CD14-positive monocyte (primary cell): Measurements from ENCODE around the gene STIP1. TPM values are rescaled to one million over a fixed set of nuclear protein-coding genes. Genes with fewer than 3 reads are reported as not detected.
"Not testable (repeated sequence)": the region's sequence is repeated elsewhere in the genome, so short reads cannot be mapped to it uniquely, and the experiment has no call there.

Experiments used
- DNase-seq, 3 donors: peaks; one replicate each; pipeline ENCODE4 v3.0.0-alpha.2; 2011 to 2022
- H2AFZ ChIP-seq: 2 replicates; pipeline ENCODE4 v1.6.0; 2012; ENCODE audit warnings: mild to moderate bottlenecking, low read depth, low read length, inconsistent platforms; ENCODE audit not compliant: insufficient read depth, poor library complexity, severe bottlenecking
- H3K27ac ChIP-seq, 2 donors: 1 replicate in 1 of 2; 2 replicates in 1 of 2; pipeline ENCODE4 v1.5.1; 2012 to 2013; ENCODE audit warnings: low read length in 2 of 2, control low read depth in 1 of 2, inconsistent platforms in 1 of 2, low read depth in 1 of 2, mild to moderate bottlenecking in 1 of 2
- H3K27me3 ChIP-seq, 2 donors: one replicate each; pipeline versions ENCODE4 v1.6.0 to v1.6.1; 2011 to 2013; ENCODE audit warnings: low read length in 2 of 2; ENCODE audit not compliant: control insufficient read depth in 2 of 2, insufficient read depth in 2 of 2
- H3K36me3 ChIP-seq, 2 donors: replicated peaks in 1 of 2; 1 replicate in 1 of 2; 2 replicates in 1 of 2; pipeline versions ENCODE4 v1.5.1 to v1.6.1; 2012 to 2013; ENCODE audit warnings: low read length in 2 of 2, control low read depth in 1 of 2, inconsistent platforms in 1 of 2, mild to moderate bottlenecking in 1 of 2; ENCODE audit not compliant: insufficient read depth in 2 of 2, control insufficient read depth in 1 of 2
- H3K4me1 ChIP-seq, 2 donors: 1 replicate in 1 of 2; 2 replicates in 1 of 2; pipeline versions ENCODE4 v1.5.1 to v1.6.1; 2012 to 2013; ENCODE audit warnings: low read length in 2 of 2, control low read depth in 1 of 2, inconsistent platforms in 1 of 2, mild to moderate bottlenecking in 1 of 2, moderate library complexity in 1 of 2; ENCODE audit not compliant: insufficient read depth in 2 of 2, control insufficient read depth in 1 of 2
- H3K4me2 ChIP-seq: replicated peaks from 2 replicates; pipeline ENCODE3; 2012; ENCODE audit warnings: low read length, moderate library complexity, mild to moderate bottlenecking; ENCODE audit not compliant: poor library complexity, severe bottlenecking; ENCODE audit errors: extremely low read depth
- H3K4me3 ChIP-seq, 3 experiments: fragments of 200-600 bp in 1 of 3; sonication (generic) in 1 of 3; replicated peaks in 1 of 3; 1 replicate in 2 of 3; 2 replicates in 1 of 3; pipeline ENCODE4 v1.5.1; 2011 to 2013; ENCODE audit warnings: low read length in 3 of 3, mild to moderate bottlenecking in 3 of 3, control low read depth in 2 of 3, low read depth in 2 of 3, inconsistent platforms in 1 of 3, moderate library complexity in 1 of 3
- H3K79me2 ChIP-seq: 2 replicates; pipeline ENCODE4 v1.6.0; 2012; ENCODE audit warnings: mild to moderate bottlenecking, control low read depth, inconsistent platforms, low read length, moderate library complexity; ENCODE audit not compliant: insufficient read depth
- H3K9ac ChIP-seq: 2 replicates; pipeline ENCODE4 v1.6.0; 2017; ENCODE audit warnings: low read length, mild to moderate bottlenecking; ENCODE audit not compliant: insufficient read depth, poor library complexity, severe bottlenecking
- H3K9me3 ChIP-seq, 2 donors: replicated peaks in 1 of 2; 1 replicate in 1 of 2; 2 replicates in 1 of 2; pipeline versions ENCODE4 v1.5.1 to v1.6.1; 2012 to 2013; ENCODE audit warnings: low read length in 2 of 2, control low read depth in 1 of 2; ENCODE audit not compliant: control insufficient read depth in 1 of 2, insufficient read depth in 1 of 2
- H4K20me1 ChIP-seq: 2 replicates; pipeline ENCODE4 v1.6.0; 2012; ENCODE audit warnings: mild to moderate bottlenecking, low read length, control low read depth, moderate library complexity; ENCODE audit not compliant: insufficient read depth
- H3K27ac Mint-ChIP-seq, 7 donors: one replicate each; pipeline ENCODE4 v1.8.0; 2020; ENCODE audit warnings: mild to moderate bottlenecking in 7 of 7, mixed read lengths in 7 of 7, moderate library complexity in 6 of 7, inconsistent platforms in 2 of 7
- H3K27me3 Mint-ChIP-seq, 3 donors: one replicate each; pipeline ENCODE4 v1.8.0; 2021 to 2022; ENCODE audit warnings: low read depth in 3 of 3, mild to moderate bottlenecking in 3 of 3, mixed read lengths in 3 of 3, moderate library complexity in 3 of 3, inconsistent platforms in 1 of 3
- H3K36me3 Mint-ChIP-seq, 2 donors: one replicate each; pipeline ENCODE4 v1.8.0; 2020; ENCODE audit warnings: mixed read lengths in 2 of 2, inconsistent platforms in 1 of 2, mild to moderate bottlenecking in 1 of 2
- H3K4me1 Mint-ChIP-seq: one replicate; pipeline ENCODE4 v1.8.0; 2020; ENCODE audit warnings: mild to moderate bottlenecking, mixed read lengths
- H3K4me3 Mint-ChIP-seq, 2 donors: one replicate each; pipeline ENCODE4 v1.8.0; 2020; ENCODE audit warnings: mild to moderate bottlenecking in 2 of 2, mixed read lengths in 2 of 2, moderate library complexity in 1 of 2
- H3K9me3 Mint-ChIP-seq, 7 donors: one replicate each; pipeline ENCODE4 v1.8.0; 2020 to 2022; ENCODE audit warnings: mixed read lengths in 7 of 7, mild to moderate bottlenecking in 6 of 7, moderate library complexity in 6 of 7, inconsistent platforms in 2 of 7
- WGBS: methylation state at CpG from one replicate; pipeline ENCODE4 v1.1.5; 2013; ENCODE audit warnings: missing lambda C conversion rate; ENCODE audit not compliant: insufficient coverage; 5-methylcytosine and 5-hydroxymethylcytosine counted together
- intact Hi-C, 2 donors: fragments of 100-400 bp; cut with micrococcal nuclease; formaldehyde crosslinking; loops; one replicate each; pipeline versions ENCODE4 v1.15.0 to v1.15.1; 2023
- polyA plus RNA-seq, 3 donors: library from polyadenylated mRNA; depleted of rRNA in 1 of 3; unstranded in 2 of 3; stranded (reverse) in 1 of 3; fragments of 300-500 nt in 2 of 3; fragments of >200 nt in 1 of 3; fragmentation: Illumina TruSeq in 2 of 3; gene quantifications; 1 replicate in 2 of 3; 2 replicates in 1 of 3; pipeline ENCODE4 v1.2.3, GENCODE V29; 2012 to 2021
- TF ChIP-seq, protein P1 (sequence below): fragments of 200-600 bp; IDR thresholded peaks from one replicate; pipeline ENCODE4 v1.8.0; 2022; ENCODE audit warnings: antibody characterized with exemption, mild to moderate bottlenecking

STIP1 gene
- polyA plus RNA-seq, 3 donors, result 44.5 to 52.0 (median 51.1) TPM

DNA sequence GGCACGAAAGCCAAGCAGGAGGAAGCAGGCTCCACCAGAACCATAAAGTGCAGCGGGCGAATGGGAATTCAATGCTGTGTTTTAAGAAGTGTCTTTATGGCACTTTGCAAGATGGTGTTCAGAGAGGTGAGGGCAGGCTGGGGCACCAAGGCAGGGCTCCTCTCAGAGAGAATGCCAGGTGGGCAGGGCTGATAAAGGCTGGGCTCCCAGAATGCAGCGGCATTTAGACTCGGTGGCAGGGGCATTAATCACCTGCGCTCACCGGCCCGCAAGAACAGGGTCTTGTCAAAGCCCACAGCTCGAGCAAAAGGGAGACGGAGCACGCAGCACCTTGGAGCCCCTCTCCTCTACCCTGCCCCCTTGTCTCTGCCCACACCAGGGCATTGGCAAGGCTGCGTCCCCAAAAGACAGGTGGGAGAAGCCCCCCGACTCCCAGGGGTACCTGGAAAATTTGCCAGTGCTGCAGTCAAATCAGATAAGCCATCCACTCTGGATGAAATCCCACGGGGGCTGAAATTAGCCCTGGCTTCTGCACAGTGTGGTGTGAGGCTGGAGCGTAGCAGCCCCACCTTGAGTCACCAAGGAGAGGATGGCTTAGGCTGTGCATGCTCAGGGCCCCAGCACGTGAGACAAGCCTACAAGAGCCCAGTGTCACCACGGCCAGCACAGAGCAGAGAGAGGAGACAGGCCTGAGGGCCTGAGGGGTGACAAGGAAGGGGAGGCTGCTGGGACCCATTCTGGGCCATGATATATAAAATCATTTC lies 28.2 kb upstream of the STIP1 start:
- no peaks in the 10 kb centered on the region for H3K36me3 ChIP-seq
- H3K4me3 ChIP-seq, result no peak overlapping the region
- H3K27ac Mint-ChIP-seq, result no peak overlapping the region
- H3K9me3 ChIP-seq, result no peaks in the 10 kb centered on the region
- H3K4me1 ChIP-seq, result peaks cover 0 to 4% of the 10 kb centered on the region in 2 donors
- peaks cover 0 to 2% (median 0%) of the 10 kb centered on the region in 7 donors for H3K9me3 Mint-ChIP-seq
- no peak overlapping the region for H3K27ac ChIP-seq
- no peak overlapping the region for H3K4me3 Mint-ChIP-seq
- no peaks in the 10 kb centered on the region for H4K20me1 ChIP-seq
- no peaks in the 10 kb centered on the region for H3K79me2 ChIP-seq
- intact Hi-C loops, result no loop called here
- peaks cover 2% of the 10 kb centered on the region for H3K4me1 Mint-ChIP-seq
- peaks cover 1 to 11% (median 7%) of the 10 kb centered on the region in 3 donors for H3K27me3 Mint-ChIP-seq
- H3K36me3 Mint-ChIP-seq, result peaks cover 0 to 2% of the 10 kb centered on the region in 2 donors
- no peak overlapping the region for H2AFZ ChIP-seq
- H3K4me2 ChIP-seq, result no peak overlapping the region
- TF ChIP-seq, protein P1, sequence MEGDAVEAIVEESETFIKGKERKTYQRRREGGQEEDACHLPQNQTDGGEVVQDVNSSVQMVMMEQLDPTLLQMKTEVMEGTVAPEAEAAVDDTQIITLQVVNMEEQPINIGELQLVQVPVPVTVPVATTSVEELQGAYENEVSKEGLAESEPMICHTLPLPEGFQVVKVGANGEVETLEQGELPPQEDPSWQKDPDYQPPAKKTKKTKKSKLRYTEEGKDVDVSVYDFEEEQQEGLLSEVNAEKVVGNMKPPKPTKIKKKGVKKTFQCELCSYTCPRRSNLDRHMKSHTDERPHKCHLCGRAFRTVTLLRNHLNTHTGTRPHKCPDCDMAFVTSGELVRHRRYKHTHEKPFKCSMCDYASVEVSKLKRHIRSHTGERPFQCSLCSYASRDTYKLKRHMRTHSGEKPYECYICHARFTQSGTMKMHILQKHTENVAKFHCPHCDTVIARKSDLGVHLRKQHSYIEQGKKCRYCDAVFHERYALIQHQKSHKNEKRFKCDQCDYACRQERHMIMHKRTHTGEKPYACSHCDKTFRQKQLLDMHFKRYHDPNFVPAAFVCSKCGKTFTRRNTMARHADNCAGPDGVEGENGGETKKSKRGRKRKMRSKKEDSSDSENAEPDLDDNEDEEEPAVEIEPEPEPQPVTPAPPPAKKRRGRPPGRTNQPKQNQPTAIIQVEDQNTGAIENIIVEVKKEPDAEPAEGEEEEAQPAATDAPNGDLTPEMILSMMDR, result no peak
- no peaks in the 10 kb centered on the region for H3K27me3 ChIP-seq
- no peak for DNase-seq
- H3K9ac ChIP-seq, result no peak overlapping the region
- WGBS, result 96% methylated on average over 17 of the region's 17 CpGs

DNA sequence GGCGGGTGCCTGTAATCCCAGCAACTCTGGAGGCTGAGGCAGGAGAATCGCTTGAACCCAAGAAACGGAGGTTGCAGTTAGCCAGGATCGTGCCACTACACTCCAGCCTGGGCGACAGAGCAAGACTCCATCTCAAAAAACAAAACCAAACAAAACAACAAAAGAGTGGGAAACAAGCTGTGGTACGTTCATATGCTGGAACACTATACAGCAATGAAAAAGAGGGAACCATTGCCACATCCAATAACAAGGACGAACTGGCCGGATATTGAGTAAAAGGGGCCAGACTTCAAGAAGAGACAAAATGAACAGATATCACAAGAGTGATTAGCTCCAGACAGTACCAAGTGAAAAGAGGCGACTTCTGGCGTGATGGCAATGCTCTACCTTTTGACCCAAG lies 24.9 kb upstream of the STIP1 start:
- H3K9me3 Mint-ChIP-seq, result peaks cover 0 to 2% (median 0%) of the 10 kb centered on the region in 7 donors
- intact Hi-C loops, result no loop called here

DNA sequence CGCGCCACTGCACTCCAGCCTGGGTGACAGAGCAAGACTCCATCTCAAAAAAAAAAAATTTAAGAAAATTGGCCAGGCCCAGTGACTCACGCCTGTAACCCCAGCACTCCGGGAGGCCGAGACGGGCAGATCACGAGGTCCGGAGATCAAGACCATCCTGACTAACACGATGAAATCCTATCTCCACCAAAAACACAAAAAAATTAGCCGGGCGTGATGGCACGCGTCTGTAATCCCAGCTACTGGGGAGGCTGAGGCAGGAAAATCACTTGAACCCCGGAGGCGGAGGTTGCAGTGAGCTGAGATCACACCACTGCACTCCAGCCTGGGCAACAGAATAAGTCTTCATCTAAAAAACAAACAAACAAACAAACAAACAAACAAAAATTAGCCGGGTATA lies 23.2 kb upstream of the STIP1 start:
- H4K20me1 ChIP-seq, intact Hi-C loops, H3K9ac ChIP-seq, H3K79me2 ChIP-seq, H3K4me3 ChIP-seq, H3K27ac Mint-ChIP-seq, H3K27me3 ChIP-seq, H3K36me3 ChIP-seq, H3K9me3 Mint-ChIP-seq, H2AFZ ChIP-seq, H3K27ac ChIP-seq, DNase-seq, H3K4me3 Mint-ChIP-seq, H3K9me3 ChIP-seq, H3K4me2 ChIP-seq, H3K36me3 Mint-ChIP-seq: not testable (repeated sequence)
- Mint-ChIP-seq H3K27me3 (peaks cover 4 to 12% (median 12%) of the 10 kb centered on the region in 3 donors), H3K4me1 (peaks cover 13% of the 10 kb centered on the region)
- H3K4me1 ChIP-seq, result peaks cover 13 to 22% of the 10 kb centered on the region in 2 donors
- 100% methylated on average over 6 of the region's 16 CpGs for WGBS

More for the DNA sequence above, 24.9 kb upstream of the STIP1 start:
- H3K4me3 ChIP-seq, result no peak overlapping the region
- H3K4me2 ChIP-seq, result no peak overlapping the region
- Mint-ChIP-seq H3K27me3 (peaks cover 6 to 11% (median 10%) of the 10 kb centered on the region in 3 donors), H3K27ac (no peak overlapping the region), H3K4me1 (peaks cover 10% of the 10 kb centered on the region), H3K4me3 (no peak overlapping the region), H3K36me3 (peaks cover 0 to 2% of the 10 kb centered on the region in 2 donors)
- peaks cover 10 to 15% of the 10 kb centered on the region in 2 donors for H3K4me1 ChIP-seq
- H3K27ac ChIP-seq, result no peak overlapping the region
- TF ChIP-seq, protein P1, result no peak
- no peak for DNase-seq
- H4K20me1 ChIP-seq, result no peaks in the 10 kb centered on the region
- no peaks in the 10 kb centered on the region for H3K27me3 ChIP-seq
- H3K36me3 ChIP-seq, result no peaks in the 10 kb centered on the region
- H3K9me3 ChIP-seq, result no peaks in the 10 kb centered on the region
- no peaks in the 10 kb centered on the region for H3K79me2 ChIP-seq
- H3K9ac ChIP-seq, result no peak overlapping the region
- WGBS, result 90% methylated on average over 6 of the region's 10 CpGs
- H2AFZ ChIP-seq, result no peak overlapping the region
